SK-N-SH treated with all-trans-retinoic acid at 6 μM for 48 hours (cell line): ENCODE measurements around the gene ZNF473.
"Not testable (repeated sequence)": the region's sequence is repeated elsewhere in the genome, so short reads cannot be mapped to it uniquely, and the experiment has no call there.

Source experiments
- ATAC-seq: fragments of 200-7000 bp; cut with Tn5 transposase; 3 replicates; pipeline ENCODE4 v1.9.1; 2020; ENCODE audit warnings: mild to moderate bottlenecking, moderate library complexity
- ZNF70 ChIP-seq: fragments of 450-650 bp; formaldehyde crosslinking; IDR thresholded peaks from 2 replicates; pipeline ENCODE4 v1.5.0; 2020; ENCODE audit warnings: mild to moderate bottlenecking, moderate library complexity

The ZNF473 gene

DNA sequence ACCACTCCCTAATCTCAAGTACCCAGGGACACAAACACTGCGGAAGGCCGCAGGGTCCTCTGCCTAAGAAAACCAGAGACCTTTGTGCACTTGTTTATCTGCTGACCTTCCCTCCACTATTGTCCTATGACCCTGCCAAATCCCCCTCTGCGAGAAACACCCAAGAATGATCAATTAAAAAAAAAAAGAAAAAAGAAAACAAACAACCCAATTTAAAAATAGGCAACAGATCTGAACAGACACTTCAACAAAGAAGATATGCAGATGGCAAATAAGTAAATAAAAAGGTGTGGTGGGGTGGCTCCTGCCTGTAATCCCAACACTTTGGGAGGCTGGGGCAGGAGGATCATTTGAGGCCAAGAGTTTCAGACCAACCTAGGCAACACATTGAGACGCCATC lies 61.3 kb downstream of the ZNF473 start:
- ATAC-seq, result not testable (repeated sequence)

DNA sequence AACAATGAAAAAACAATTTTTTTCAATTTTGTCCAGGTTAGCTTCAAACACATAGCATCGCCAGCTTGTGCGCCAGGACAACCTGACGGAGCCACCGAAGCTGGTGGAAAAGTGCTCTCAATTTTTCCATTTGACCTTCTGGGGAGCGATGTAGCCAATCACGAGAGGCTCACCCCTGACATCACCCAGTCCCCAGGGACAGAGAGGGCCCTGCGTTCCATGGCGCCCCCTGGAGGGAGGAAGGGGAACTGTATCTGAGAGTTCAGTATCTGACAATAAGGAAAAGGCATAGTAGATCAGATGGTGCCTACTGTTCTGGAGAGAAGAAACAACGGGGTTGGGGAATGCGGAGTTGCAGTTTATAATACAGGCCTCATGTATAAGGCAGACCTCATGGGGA lies 64.9 kb downstream of the ZNF473 start:
- ATAC-seq, result peak; percentile 58

DNA sequence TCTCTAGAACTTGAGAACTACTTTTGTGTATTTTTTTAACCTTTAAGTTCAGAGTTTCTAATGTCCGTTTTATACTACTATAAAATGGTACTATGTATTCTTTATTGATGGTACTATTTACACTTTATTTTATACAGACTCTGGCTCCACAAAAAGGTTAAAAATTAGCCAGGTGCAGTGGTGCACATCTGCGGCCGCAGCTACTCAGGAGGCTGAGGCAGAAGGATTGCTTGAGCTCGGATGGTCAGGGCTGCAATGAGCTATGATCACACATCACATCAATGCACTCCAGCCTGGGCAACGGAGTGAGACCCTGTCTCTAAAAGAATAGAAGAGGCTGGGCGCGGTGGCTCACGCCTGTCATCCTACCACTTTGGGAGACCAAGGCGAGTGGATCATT lies 66.0 kb downstream of the ZNF473 start:
- not testable (repeated sequence) for ATAC-seq

DNA sequence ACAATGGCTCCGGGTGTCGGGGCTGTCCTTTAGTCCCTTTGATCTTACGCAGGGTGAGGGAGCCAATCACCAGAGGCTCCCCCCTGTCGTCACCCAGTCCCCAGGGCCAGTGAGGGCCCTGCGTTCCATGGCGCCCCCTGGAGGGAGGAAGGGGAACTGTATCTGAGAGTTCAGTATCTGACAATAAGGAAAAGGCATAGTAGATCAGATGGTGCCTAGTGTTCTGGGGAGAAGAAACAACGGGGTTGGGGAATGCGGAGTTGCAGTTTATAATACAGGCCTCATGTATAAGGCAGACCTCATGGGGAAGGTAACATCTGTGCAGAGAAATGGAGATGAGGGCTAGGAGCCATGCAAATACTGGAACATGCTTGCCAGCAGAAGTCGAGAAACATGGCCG lies 66.8 kb downstream of the ZNF473 start:
- ATAC-seq, result not testable (repeated sequence)

DNA sequence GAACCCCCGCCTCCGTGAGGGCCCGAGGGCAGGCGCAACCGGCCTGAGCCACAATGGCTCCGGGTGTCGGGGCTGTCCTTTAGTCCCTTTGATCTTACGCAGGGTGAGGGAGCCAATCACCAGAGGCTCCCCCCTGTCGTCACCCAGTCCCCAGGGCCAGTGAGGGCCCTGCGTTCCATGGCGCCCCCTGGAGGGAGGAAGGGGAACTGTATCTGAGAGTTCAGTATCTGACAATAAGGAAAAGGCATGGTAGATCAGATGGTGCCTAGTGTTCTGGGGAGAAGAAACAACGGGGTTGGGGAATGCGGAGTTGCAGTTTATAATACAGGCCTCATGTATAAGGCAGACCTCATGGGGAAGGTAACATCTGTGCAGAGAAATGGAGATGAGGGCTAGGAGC lies 72.1 kb downstream of the ZNF473 start:
- ATAC-seq, result peak; percentile 76

DNA sequence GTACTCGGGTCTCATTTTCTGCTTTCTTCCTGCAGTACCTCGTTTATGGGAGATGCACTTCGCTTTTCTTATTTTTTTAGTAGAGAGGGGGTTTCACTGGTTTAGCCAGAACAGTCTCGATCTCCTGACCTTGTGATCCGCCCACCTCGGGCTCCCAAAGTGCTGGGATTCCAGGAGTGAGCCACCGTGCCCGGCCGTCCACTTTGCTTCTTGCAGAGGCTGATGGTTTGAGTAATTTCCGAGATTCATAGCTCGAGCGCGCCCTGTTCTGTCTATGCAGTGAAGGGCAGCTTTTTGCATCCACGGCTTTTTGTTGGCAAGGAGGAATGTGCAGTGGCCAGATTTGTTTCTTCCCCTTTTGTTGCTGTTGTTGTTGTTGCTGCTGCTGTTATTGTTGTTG lies 73.1 kb downstream of the ZNF473 start:
- peak; percentile 51; the same call in 1 of the 2 replicates for TF ChIP-seq ZNF70 (CRISPR knock-in tag)
- peak; percentile 62 for ATAC-seq

DNA sequence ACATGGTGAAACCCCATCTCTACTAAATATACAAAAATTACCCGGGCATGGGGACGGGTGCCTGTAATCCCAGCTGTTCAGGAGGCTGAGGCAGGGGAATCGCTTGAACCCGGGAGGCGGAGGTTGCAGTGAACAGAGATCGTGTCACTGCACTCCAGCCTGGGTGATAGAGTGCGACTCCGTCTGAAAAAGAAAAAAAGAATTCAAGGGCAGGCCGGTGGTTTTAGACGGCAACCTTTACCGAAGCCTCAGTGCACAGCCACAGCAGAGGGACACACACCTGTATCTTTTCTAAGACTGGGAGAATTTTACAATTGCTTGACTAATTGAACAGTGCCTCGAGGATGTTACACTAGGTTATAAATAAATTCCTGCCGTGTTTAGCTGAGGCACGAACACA lies 73.9 kb downstream of the ZNF473 start:
- not testable (repeated sequence) for ATAC-seq

DNA sequence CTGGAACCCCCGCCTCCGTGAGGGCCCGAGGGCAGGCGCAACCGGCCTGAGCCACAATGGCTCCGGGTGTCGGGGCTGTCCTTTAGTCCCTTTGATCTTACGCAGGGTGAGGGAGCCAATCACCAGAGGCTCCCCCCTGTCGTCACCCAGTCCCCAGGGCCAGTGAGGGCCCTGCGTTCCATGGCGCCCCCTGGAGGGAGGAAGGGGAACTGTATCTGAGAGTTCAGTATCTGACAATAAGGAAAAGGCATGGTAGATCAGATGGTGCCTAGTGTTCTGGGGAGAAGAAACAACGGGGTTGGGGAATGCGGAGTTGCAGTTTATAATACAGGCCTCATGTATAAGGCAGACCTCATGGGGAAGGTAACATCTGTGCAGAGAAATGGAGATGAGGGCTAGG lies 75.1 kb downstream of the ZNF473 start:
- ATAC-seq, result peak; percentile 62
